Fibroblast of mammary gland (primary cell): ENCODE measurements around the gene CCDC85C.

ENCODE experiments used
- DNase-seq: peaks from one replicate; pipeline ENCODE4 v3.0.0-alpha.2; 2010; ENCODE audit warnings: low read depth
- H3K4me3 ChIP-seq: 2 replicates; pipeline ENCODE4 v1.5.1; 2011; ENCODE audit warnings: low read depth, mild to moderate bottlenecking, low read length, moderate library complexity; ENCODE audit not compliant: control insufficient read depth
- CTCF ChIP-seq: conservative IDR thresholded peaks from 2 replicates; pipeline ENCODE4 v1.5.1; 2011; ENCODE audit warnings: low read depth, low read length, inconsistent platforms; ENCODE audit not compliant: control insufficient read depth, insufficient read depth

Gene CCDC85C

GRCh38 chr14:99581938-99582337, 22.1 kb downstream of the CCDC85C start:
- H3K4me3 ChIP-seq: no peak overlapping the region
- TF ChIP-seq CTCF: no peak
- no peak for DNase-seq

GRCh38 chr14:99581374-99581773, 22.6 kb downstream of the CCDC85C start:
- no peak for TF ChIP-seq CTCF
- DNase-seq: no peak
- H3K4me3 ChIP-seq: no peak overlapping the region

- H3K4me3 ChIP-seq: no peak overlapping the region
- no peak for TF ChIP-seq CTCF
- DNase-seq: no peak
Observed at GRCh38 chr14:99579903-99580571, 24.0 kb downstream of the CCDC85C start.

- no peak for DNase-seq
- no peak for TF ChIP-seq CTCF
- H3K4me3 ChIP-seq: no peak overlapping the region
Observed at GRCh38 chr14:99579120-99579836, 24.7 kb downstream of the CCDC85C start.

- TF ChIP-seq CTCF: no peak
- no peak overlapping the region for H3K4me3 ChIP-seq
- DNase-seq: no peak
Observed at GRCh38 chr14:99578541-99579101, 25.4 kb downstream of the CCDC85C start.

GRCh38 chr14:99576761-99577705, 27.0 kb downstream of the CCDC85C start:
- TF ChIP-seq CTCF: no peak
- DNase-seq: no peak
- H3K4me3 ChIP-seq: no peak overlapping the region
